Activated CD4-positive, alpha-beta memory T cell treated with anti-CD3 and anti-CD28 coated beads, Interleukin-2, amount 10 ng/mL, durations not matched to agents 7 days and 5 days (primary cell): ENCODE measurements around the gene KCTD13. TPM values are rescaled to one million over a fixed set of nuclear protein-coding genes. Genes with fewer than 3 reads are reported as not detected.
"Not testable (repeated sequence)": the region's sequence is repeated elsewhere in the genome, so short reads cannot be mapped to it uniquely, and the experiment has no call there.

ENCODE experiments used
- CTCF ChIA-PET: fragments of 350-600 bp; sonication (Branson Sonifier 250); formaldehyde crosslinking; loops from one replicate; lab custom pipeline; 2021; ENCODE audit warnings: antibody characterized with exemption, inconsistent platforms; lab: Charles Lee
- POLR2A ChIA-PET: fragments of 350-600 bp; sonication (Branson Sonifier 250); formaldehyde crosslinking; loops from one replicate; lab custom pipeline; 2021; ENCODE audit warnings: antibody characterized with exemption; lab: Charles Lee
- DNase-seq: peaks from one replicate; pipeline ENCODE4 v3.0.0-alpha.2; 2020
- H3K27ac Mint-ChIP-seq: one replicate; pipeline ENCODE4 v1.8.0; 2021; ENCODE audit warnings: mild to moderate bottlenecking, mixed read lengths
- H3K27me3 Mint-ChIP-seq: one replicate; pipeline ENCODE4 v1.8.0; 2021; ENCODE audit warnings: mixed read lengths
- H3K36me3 Mint-ChIP-seq: one replicate; pipeline ENCODE4 v1.8.0; 2021; ENCODE audit warnings: low read depth, mixed read lengths
- H3K4me1 Mint-ChIP-seq: one replicate; pipeline ENCODE4 v1.8.0; 2021; ENCODE audit warnings: mixed read lengths
- H3K4me3 Mint-ChIP-seq: one replicate; pipeline ENCODE4 v1.8.0; 2021; ENCODE audit warnings: mild to moderate bottlenecking, mixed read lengths
- H3K9me3 Mint-ChIP-seq: one replicate; pipeline ENCODE4 v1.8.0; 2021; ENCODE audit warnings: mixed read lengths
- total RNA-seq, 2 experiments: library from RNA; stranded (reverse); gene quantifications; one replicate each; pipeline ENCODE4 v1.2.3, GENCODE V29; 2021

Gene KCTD13
- total RNA-seq, 2 experiments from 2014 or later: 34.5 to 36.0 TPM

DNA sequence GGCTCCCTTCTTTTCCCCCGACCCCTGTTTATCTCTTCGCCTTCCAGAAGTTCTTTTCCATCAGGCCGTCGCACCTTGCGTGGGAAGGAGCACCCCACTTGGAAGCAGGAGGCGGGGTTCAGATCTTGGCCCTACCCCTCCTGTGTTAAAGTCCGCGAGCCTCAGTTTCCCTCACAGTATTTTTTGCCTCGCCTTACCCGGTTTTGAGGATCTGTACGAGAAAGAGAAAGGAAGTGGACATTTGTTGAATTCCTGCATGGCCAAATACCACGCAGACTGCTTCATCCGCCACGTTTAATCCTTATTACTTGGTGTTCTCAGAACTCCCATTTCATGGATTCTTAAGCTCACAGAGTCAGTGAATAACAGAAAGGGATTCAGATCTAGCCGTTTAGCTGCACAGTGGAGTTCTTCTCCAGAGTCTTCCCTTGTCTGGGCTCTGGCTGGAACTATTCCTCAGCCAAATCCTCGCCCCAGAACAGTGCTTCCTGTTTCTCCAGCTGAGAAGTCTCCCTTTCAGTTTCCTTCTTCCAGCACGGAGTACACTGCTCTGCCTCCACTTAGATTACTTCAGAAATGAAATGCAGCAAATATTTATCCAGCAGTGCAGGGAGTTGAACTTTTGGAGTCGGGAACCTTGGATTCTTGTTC lies 36.4 kb upstream of the KCTD13 start:
- Mint-ChIP-seq H3K4me3 (peak overlapping the region; percentile 87), H3K36me3 (peaks cover 12% of the 10 kb centered on the region), H3K27ac (peak overlapping the region; percentile 82), H3K4me1 (peaks cover 25% of the 10 kb centered on the region), H3K27me3 (no peaks in the 10 kb centered on the region), H3K9me3 (no peaks in the 10 kb centered on the region)
- no peak for DNase-seq
- POLR2A ChIA-PET: interaction anchor here (0.6 to 3.6 kb wide), 15 partner anchors 9 to 975 kb away, joined by 3 to 78 read pairs (median 4); partner anchors contain the start of genes CDIPT, HIRIP3, INO80E and KCTD13
- CTCF ChIA-PET: interaction anchor here (0.6 to 4.6 kb wide), 13 partner anchors 11 to 262 kb away, joined by 3 to 29 read pairs (median 4); partner anchors contain the start of genes CDIPT, HIRIP3, INO80E and KCTD13

GRCh38 chr16:29961479-29962343 lies 35.7 kb upstream of the KCTD13 start, which contains the start of gene TMEM219:
TMEM219 (plus strand) TSS chr16:29962079; CDS start chr16:29963144, 1,065 bp downstream.
- DNase-seq: peak; percentile 94
- CTCF ChIA-PET: interaction anchor here (0.6 to 4.6 kb wide), 15 partner anchors 11 to 1637 kb away, joined by 3 to 29 read pairs (median 4); partner anchors contain the start of genes CDIPT, HIRIP3, INO80E and KCTD13
- Mint-ChIP-seq H3K27me3 (no peaks in the 10 kb centered on the region), H3K9me3 (no peaks in the 10 kb centered on the region), H3K4me1 (peaks cover 25% of the 10 kb centered on the region), H3K36me3 (peaks cover 12% of the 10 kb centered on the region), H3K4me3 (peak within 1 kb of the TSS; percentile 87), H3K27ac (peak within 1 kb of the TSS; percentile 82)
- POLR2A ChIA-PET: interaction anchor here (0.6 to 3.6 kb wide), 22 partner anchors 8 to 1116 kb away, joined by 3 to 78 read pairs (median 4); partner anchors contain the start of genes CDIPT, HIRIP3, INO80E and KCTD13

DNA sequence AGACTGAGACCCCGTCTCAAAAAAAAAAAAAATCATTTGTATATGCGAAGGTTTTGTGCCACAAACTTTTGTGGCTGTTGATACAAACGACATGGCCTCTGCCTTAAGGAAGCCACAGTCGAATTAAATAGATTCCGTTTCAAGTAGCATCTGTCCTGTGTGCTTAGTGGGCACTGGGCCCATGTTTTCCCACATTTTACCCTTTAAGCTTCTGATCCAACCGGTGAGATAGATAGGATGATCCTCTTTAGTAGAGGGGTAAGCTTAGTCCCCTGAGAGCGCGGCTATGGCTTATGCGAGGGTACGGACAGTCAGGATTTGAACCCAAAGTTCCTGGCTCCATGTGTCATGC lies 35.1 kb upstream of the KCTD13 start:
- H3K36me3 Mint-ChIP-seq: peaks cover 10% of the 10 kb centered on the region
- peak overlapping the region; percentile 82 for H3K27ac Mint-ChIP-seq
- H3K4me1 Mint-ChIP-seq: peaks cover 24% of the 10 kb centered on the region
- H3K9me3 Mint-ChIP-seq: no peaks in the 10 kb centered on the region
- ChIA-PET POLR2A (interaction anchor here (0.8 to 3.6 kb wide), 17 partner anchors 8 to 262 kb away, joined by 3 to 78 read pairs (median 4); partner anchors contain the start of genes CDIPT, HIRIP3, INO80E and KCTD13), CTCF (interaction anchor here (0.6 to 4.6 kb wide), 12 partner anchors 10 to 260 kb away, joined by 3 to 29 read pairs (median 4); partner anchors contain the start of genes CDIPT, HIRIP3, INO80E and KCTD13)
- peak overlapping the region; percentile 87 for H3K4me3 Mint-ChIP-seq
- DNase-seq: no peak
- H3K27me3 Mint-ChIP-seq: no peaks in the 10 kb centered on the region

DNA sequence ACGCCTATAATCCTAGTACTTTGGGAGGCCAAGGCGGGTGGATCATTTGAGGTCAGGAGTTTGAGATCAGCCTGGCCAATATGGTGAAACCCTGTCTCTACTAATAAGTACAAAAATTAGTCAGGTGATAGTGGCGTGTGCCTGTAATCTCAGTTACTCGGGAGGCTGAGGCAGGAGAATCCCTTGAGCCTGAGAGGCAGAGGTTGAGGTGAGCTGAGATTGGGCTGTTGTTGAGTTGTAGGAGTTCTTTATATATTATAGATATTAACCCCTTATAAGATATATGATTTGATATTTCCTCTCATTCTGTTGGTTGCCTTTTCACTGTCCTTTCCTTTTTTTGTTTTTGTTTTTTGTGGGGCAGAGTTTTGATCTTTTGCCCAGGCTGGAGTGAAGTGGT lies 33.8 kb upstream of the KCTD13 start:
- CTCF ChIA-PET: interaction anchor here (4.6 kb wide), 1 partner anchor 14 kb away, joined by 29 read pairs; the partner anchor contains the start of gene TAOK2
- DNase-seq, H3K9me3 Mint-ChIP-seq, H3K27me3 Mint-ChIP-seq, H3K4me3 Mint-ChIP-seq, H3K27ac Mint-ChIP-seq, H3K36me3 Mint-ChIP-seq: not testable (repeated sequence)
- POLR2A ChIA-PET: interaction anchor here (1.1 to 3.6 kb wide), 3 partner anchors 14 to 106 kb away, joined by 3 to 78 read pairs (median 30); partner anchors contain the start of genes ALDOA, KCTD13 and TAOK2
- H3K4me1 Mint-ChIP-seq: peaks cover 22% of the 10 kb centered on the region

GRCh38 chr16:29959293-29959692 lies 33.3 kb upstream of the KCTD13 start:
- Mint-ChIP-seq H3K27ac (no peak overlapping the region), H3K4me3 (no peak overlapping the region), H3K9me3 (no peaks in the 10 kb centered on the region), H3K4me1 (peaks cover 22% of the 10 kb centered on the region), H3K36me3 (peaks cover 5% of the 10 kb centered on the region), H3K27me3 (peaks cover 4% of the 10 kb centered on the region)
- ChIA-PET CTCF (interaction anchor here (4.6 kb wide), 1 partner anchor 14 kb away, joined by 29 read pairs; the partner anchor contains the start of gene TAOK2), POLR2A (interaction anchor here (3.1 kb wide), 1 partner anchor 33 kb away, joined by 30 read pairs; the partner anchor contains the start of gene KCTD13)
- no peak for DNase-seq

DNA sequence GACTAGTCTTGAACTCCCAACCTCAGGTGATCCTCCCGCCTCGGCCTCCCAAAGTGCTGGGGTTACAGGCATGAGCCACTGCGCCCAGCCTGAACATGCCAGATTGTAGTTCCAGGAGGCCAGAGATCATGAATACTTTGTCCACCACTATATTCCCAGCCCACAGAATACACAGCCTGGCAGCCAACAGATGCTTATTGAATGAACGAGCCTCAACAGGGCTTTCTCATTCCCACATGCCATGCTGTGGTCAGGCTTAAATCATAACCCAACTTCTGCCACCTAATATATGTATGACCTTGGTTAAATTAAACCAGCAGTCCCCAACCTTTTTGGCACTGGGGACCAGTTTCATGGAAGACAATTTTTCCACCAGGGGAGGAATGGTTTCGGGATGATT lies 32.7 kb upstream of the KCTD13 start:
- Mint-ChIP-seq H3K36me3 (peaks cover 5% of the 10 kb centered on the region), H3K27me3 (peaks cover 7% of the 10 kb centered on the region), H3K4me1 (peaks cover 22% of the 10 kb centered on the region), H3K9me3 (no peaks in the 10 kb centered on the region), H3K27ac (no peak overlapping the region), H3K4me3 (no peak overlapping the region)
- DNase-seq: no peak
- ChIA-PET POLR2A (no interaction called here), CTCF (interaction anchor here (4.6 kb wide), 1 partner anchor 15 kb away, joined by 29 read pairs; the partner anchor contains the start of gene TAOK2)

DNA sequence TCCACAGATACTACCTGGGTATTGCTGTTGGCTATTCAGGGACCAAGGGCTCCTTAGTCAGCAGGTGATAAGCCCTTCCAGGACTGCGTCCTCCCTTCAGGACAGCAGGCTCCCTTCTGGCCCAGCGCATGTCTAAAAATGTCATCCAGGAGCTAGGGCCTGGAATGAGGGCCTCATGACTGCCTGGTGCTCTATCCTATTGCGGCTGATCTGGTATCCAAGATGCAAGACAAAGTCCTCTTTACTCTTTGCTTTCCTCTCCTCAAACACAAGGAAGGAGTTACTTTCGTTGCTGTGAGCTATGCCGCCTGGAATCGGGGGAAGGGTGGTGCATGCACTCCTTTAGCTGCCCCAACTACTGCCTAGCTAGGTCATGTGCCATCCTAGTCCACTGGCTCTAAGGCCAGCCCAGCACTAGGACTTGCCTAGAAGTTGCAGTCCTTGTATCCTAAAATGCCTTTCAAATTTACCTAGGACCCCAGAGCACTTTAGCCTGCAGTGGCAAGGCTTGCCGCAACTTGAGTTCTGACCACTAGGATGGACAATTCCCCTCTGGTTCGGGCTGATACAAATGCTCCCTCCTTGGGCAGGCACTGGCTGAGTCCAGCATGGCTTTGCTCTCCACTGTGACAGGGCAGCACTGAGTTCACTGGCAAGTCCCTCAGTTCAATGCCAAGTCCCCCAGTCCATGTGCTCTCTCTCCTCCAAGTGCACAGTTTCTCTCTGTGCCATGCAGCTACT lies 25.8 kb upstream of the KCTD13 start:
- peaks cover 11% of the 10 kb centered on the region for H3K27me3 Mint-ChIP-seq
- H3K4me1 Mint-ChIP-seq: no peaks in the 10 kb centered on the region
- H3K36me3 Mint-ChIP-seq: no peaks in the 10 kb centered on the region
- H3K27ac Mint-ChIP-seq: no peak overlapping the region
- ChIA-PET CTCF (interaction anchor here (3.0 kb wide), 1 partner anchor 10 kb away, joined by 7 read pairs; the partner anchor contains the start of gene TMEM219), POLR2A (interaction anchor here (1.6 to 1.7 kb wide), 2 partner anchors 10 to 26 kb away, joined by 7 to 8 read pairs; partner anchors contain the start of genes KCTD13 and TMEM219)
- H3K4me3 Mint-ChIP-seq: no peak overlapping the region
- H3K9me3 Mint-ChIP-seq: no peaks in the 10 kb centered on the region
- no peak for DNase-seq

DNA sequence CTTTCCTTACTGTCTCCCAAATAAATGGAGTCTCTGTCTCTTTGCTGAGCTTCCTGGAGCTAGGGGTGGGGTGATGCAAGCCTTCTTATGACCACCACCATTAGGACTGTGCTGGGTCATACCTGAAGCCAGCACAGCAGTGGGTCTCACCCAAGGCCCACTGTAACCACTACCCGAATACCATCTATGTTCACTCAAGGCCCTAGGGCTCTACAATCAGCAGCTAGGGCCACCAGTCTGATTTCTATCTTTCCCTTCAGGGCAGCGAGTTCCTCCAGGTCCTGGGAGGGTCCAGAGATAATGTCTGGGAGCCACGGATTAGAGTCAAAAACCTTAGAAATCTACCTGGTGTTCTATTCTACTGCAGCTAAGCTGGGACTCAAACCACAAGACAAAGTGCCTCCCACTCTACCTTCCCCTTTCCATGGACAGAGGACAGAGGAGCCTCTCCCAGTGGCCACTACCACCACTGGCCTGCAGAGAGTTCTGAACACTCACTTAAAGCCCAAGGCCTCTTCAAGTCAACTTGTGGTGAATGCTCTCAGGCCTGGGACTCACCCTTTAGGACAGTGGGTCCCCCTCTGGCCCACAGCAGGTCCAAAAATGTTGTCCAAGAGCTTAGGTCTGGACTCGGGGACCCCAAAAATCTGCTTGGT lies 24.9 kb upstream of the KCTD13 start:
- Mint-ChIP-seq H3K4me1 (no peaks in the 10 kb centered on the region), H3K4me3 (no peak overlapping the region), H3K27ac (no peak overlapping the region), H3K9me3 (no peaks in the 10 kb centered on the region), H3K36me3 (no peaks in the 10 kb centered on the region), H3K27me3 (peaks cover 11% of the 10 kb centered on the region)
- no peak for DNase-seq
- POLR2A ChIA-PET: interaction anchor here (1.6 to 1.7 kb wide), 2 partner anchors 11 to 25 kb away, joined by 7 to 8 read pairs; partner anchors contain the start of genes KCTD13 and TMEM219
- CTCF ChIA-PET: interaction anchor here (3.0 kb wide), 1 partner anchor 11 kb away, joined by 7 read pairs; the partner anchor contains the start of gene TMEM219

GRCh38 chr16:29947897-29948296 lies 21.9 kb upstream of the KCTD13 start:
- Mint-ChIP-seq H3K4me3 (no peak overlapping the region), H3K27me3 (peaks cover 5% of the 10 kb centered on the region), H3K9me3 (no peaks in the 10 kb centered on the region), H3K4me1 (no peaks in the 10 kb centered on the region), H3K27ac (no peak overlapping the region), H3K36me3 (no peaks in the 10 kb centered on the region)
- POLR2A ChIA-PET: interaction anchor here (1.1 kb wide), 2 partner anchors 13 to 22 kb away, joined by 3 to 4 read pairs; partner anchors contain the start of gene KCTD13
- no peak for DNase-seq
- CTCF ChIA-PET: no interaction called here

DNA sequence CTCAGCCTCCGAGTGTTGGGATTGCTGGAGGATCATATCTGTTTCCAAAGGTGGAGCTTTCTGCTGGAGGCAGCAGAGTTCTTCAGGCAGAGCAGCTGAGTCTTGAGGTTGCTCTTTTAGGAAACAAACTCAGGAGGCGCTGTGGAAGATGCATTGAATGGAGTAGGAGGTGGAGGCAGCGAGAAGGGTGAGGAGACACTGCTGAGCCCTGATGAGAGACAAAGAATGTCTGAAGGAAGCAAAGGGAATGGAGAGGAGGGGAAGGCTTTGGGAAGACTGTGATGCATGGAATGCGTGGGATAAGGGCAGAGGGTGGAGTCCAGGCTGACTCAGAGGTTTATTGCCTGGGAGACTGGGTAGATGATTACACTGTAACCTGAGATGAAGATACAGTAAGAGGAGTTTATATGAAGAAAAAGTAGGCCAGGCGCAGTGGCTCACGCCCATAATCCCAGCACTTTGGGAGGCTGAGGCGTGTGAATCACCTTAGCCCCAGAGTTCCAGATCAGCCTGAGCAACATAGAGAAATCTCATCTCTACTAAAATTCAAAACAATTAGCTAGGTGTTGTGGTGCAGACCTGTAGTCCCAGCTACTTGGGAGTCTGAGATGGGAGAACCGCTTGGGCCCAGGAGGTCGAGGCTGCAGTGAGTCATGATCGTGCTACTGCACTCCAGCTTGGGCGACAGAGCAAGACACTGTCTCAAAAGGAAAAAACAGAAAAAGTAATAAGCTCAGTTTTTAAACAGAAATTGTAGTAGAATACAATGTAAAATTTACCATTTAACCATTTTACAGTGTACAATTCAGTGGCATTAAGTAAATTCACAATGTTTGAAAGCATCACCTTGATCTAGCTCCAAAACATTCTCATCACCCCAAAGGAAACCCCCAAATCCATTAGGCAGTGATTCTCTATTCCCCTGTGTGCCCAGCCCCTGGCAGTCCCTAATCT lies 18.1 kb upstream of the KCTD13 start:
- no peak overlapping the region for H3K27ac Mint-ChIP-seq
- H3K4me1 Mint-ChIP-seq: no peaks in the 10 kb centered on the region
- no peaks in the 10 kb centered on the region for H3K36me3 Mint-ChIP-seq
- H3K4me3 Mint-ChIP-seq: no peak overlapping the region
- ChIA-PET POLR2A (interaction anchor here (0.7 to 1.1 kb wide), 3 partner anchors 10 to 18 kb away, joined by 3 read pairs; no protein-coding TSS in a partner anchor), CTCF (no interaction called here)
- DNase-seq: no peak
- peaks cover 10% of the 10 kb centered on the region for H3K27me3 Mint-ChIP-seq
- no peaks in the 10 kb centered on the region for H3K9me3 Mint-ChIP-seq
